ENCODE measurements around the gene BMP6. TPM values are rescaled to one million over a fixed set of nuclear protein-coding genes. Genes with fewer than 3 reads are reported as not detected.
"Not testable (repeated sequence)": the region's sequence is repeated elsewhere in the genome, so short reads cannot be mapped to it uniquely, and the experiment has no call there.

Gene BMP6
- total RNA-seq, 1 donor from 2014 or later = 1.3 TPM

DNA sequence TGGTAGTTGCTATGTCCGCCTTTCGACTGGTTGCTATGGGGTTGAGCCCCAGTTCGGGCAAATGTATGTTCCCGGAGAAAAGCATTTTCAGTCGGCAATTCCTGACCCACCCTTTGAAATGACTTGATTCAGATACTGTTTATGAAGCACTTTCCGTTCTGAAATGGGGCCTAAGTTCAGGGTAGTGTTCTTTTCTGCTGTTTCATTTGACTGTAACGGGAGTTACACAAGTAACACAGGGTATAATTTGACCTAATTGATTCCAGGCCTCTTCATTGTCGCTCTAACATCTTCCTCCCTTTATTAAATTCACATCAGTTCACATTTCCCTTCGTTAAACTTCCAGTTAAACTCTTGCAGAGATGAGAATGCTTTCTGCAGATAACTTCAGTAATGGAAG is 85.5 kb downstream of the BMP6 start:
- no peak overlapping the region for H3K4me3 ChIP-seq (ENCODE audit: low read depth, low read length)
- TF ChIP-seq CTCF (conservative IDR thresholded peaks at IDR 0.05; ENCODE audit: low read depth, low read length) = no peak
- DNase-seq (ENCODE audit: low read depth) = no peak

- DNase-seq (ENCODE audit: low read depth) = no peak
- no peak overlapping the region for H3K4me3 ChIP-seq (ENCODE audit: low read depth, low read length)
- no peak for TF ChIP-seq CTCF (conservative IDR thresholded peaks at IDR 0.05; ENCODE audit: low read depth, low read length)
These were observed 86.7 kb downstream of the BMP6 start for GRCh38 chr6:7812623-7813022.

DNA sequence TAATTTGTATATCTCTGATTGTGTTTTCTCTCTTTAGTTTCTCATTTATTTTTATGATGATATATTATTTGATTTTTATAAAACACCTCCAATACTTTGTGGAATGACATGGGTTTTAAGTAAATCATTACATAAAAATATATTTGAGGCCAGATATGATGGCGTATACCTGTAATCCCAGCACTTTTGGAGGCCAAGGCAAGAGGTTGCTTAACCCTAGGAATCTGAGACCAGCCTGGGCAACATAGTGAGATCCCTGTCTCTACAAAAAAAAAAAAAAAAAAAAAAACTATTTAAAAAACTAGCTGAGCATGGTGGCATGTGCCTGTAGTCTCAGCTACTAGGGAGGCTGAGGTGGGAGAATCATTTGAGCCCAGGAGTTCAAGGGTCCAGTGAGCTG is 87.3 kb downstream of the BMP6 start:
- no peak overlapping the region for H3K4me3 ChIP-seq (ENCODE audit: low read depth, low read length)
- no peak for DNase-seq (ENCODE audit: low read depth)
- TF ChIP-seq CTCF (conservative IDR thresholded peaks at IDR 0.05; ENCODE audit: low read depth, low read length) = no peak

- no peak overlapping the region for H3K4me3 ChIP-seq (ENCODE audit: low read depth, low read length)
- TF ChIP-seq CTCF (conservative IDR thresholded peaks at IDR 0.05; ENCODE audit: low read depth, low read length) = no peak
- DNase-seq (ENCODE audit: low read depth) = no peak
These were observed 87.8 kb downstream of the BMP6 start for GRCh38 chr6:7813704-7814103.

GRCh38 chr6:7815716-7816115 is 89.8 kb downstream of the BMP6 start:
- DNase-seq (ENCODE audit: low read depth) = no peak
- no peak for TF ChIP-seq CTCF (conservative IDR thresholded peaks at IDR 0.05; ENCODE audit: low read depth, low read length)

GRCh38 chr6:7817184-7817583 is 91.3 kb downstream of the BMP6 start:
- not testable (repeated sequence) for DNase-seq (ENCODE audit: low read depth); H3K4me3 ChIP-seq (ENCODE audit: low read depth, low read length)

More at GRCh38 chr6:7815716-7816115, 89.8 kb downstream of the BMP6 start:
- no peak overlapping the region for H3K4me3 ChIP-seq (ENCODE audit: low read depth, low read length)

GRCh38 chr6:7818257-7819214 is 92.6 kb downstream of the BMP6 start:
- no peak overlapping the region for H3K4me3 ChIP-seq (ENCODE audit: low read depth, low read length)
- no peak for TF ChIP-seq CTCF (conservative IDR thresholded peaks at IDR 0.05; ENCODE audit: low read depth, low read length)
- DNase-seq (ENCODE audit: low read depth) = no peak

All from epithelial cell of proximal tubule (primary cell).